Measurements from ENCODE around the gene IFNA2. TPM values are rescaled to one million over a fixed set of nuclear protein-coding genes. Genes with fewer than 3 reads are reported as not detected.

Gene IFNA2
- total RNA-seq, 4 donors from 2014 or later, result not detected

DNA sequence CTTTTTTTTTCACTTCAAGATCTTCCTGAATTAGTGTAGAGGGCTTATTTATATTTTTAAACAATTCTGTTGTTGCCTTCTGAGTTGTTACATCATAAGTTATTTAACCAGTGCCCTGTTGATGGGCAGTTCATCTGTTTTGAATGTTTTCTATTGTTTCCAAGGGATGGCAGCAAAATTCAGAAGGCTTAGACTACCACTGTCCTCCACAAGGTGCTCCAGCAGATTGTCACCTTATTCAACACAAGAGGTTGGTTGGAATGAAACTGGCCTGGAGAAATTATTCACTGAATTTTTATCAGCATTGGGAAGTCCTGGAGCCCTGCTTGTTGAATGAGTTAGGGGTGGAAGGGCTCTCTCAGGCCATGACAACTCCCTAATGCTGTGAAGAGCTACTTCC is 48.7 kb downstream of the IFNA2 start:
- Histone ChIP-seq H3K4me3 (no peak overlapping the region), H3K4me1 (peaks cover 42% of the 10 kb centered on the region)
- TF ChIP-seq POLR2AphosphoS5 (IDR thresholded peaks at IDR 0.05), result no peak
- no peak for TF ChIP-seq EP300 (IDR thresholded peaks at IDR 0.05)
- no peak for TF ChIP-seq POLR2A (IDR thresholded peaks at IDR 0.05)
- TF ChIP-seq, protein P1, sequence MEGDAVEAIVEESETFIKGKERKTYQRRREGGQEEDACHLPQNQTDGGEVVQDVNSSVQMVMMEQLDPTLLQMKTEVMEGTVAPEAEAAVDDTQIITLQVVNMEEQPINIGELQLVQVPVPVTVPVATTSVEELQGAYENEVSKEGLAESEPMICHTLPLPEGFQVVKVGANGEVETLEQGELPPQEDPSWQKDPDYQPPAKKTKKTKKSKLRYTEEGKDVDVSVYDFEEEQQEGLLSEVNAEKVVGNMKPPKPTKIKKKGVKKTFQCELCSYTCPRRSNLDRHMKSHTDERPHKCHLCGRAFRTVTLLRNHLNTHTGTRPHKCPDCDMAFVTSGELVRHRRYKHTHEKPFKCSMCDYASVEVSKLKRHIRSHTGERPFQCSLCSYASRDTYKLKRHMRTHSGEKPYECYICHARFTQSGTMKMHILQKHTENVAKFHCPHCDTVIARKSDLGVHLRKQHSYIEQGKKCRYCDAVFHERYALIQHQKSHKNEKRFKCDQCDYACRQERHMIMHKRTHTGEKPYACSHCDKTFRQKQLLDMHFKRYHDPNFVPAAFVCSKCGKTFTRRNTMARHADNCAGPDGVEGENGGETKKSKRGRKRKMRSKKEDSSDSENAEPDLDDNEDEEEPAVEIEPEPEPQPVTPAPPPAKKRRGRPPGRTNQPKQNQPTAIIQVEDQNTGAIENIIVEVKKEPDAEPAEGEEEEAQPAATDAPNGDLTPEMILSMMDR (IDR thresholded peaks at IDR 0.05), result no peak

DNA sequence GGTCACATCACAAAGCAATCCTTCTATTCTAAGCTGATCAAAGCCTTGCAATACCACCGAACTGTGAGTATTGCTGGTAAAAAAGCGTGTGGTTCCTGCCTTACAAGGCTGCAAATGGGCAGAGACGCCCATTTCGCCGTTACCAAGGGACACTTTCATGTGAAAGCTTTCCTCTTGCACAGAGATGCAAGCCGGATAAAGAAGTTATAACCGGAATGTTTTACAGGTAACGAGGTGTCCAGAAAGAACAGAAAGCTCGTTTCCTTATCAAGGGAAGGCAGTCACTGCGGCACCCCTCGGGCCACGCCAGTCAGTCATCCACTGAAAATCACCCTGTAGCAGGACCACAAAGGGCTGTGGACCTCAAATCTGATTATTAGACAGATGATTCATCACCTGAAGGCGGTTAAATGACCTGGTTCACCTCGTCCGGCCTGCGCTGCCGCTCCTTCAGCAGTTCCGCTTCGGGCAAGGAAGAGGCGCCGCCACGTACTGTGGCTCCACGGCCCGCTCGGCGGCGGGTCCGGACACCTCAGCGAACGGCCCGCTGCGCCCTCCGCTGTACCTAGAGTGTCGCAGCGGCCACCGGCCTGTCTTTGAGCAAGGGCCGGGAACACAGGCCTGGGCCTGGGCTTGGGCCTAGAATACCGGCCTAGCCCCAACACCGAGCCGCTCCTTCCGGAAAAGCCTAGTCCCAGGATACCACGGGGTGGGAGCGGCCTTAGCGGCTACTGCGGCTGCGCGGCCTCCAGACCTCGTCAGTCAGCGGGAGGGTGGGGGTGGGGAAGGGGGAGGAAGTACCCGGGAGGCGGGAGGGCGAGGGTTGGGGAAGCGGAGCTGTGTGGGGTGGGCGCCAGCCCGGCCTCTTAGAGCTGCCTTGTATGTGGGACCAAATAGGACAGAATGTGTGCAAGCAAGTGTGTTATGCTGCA is 50.2 kb downstream of the IFNA2 start, which contains the start of gene KLHL9:
TSS of gene KLHL9 (minus strand) at position 704 of the 932 bp plus-strand sequence. CDS start at position 159, 545 bp downstream.
- under 1% methylated on average over 40 of the region's 55 CpGs for WGBS
- H3K4me1 ChIP-seq, result peaks cover 55% of the 10 kb centered on the region
- TF ChIP-seq, protein P1 (IDR thresholded peaks at IDR 0.05), result no peak
- no peak for TF ChIP-seq EP300 (IDR thresholded peaks at IDR 0.05)
- TF ChIP-seq POLR2A (IDR thresholded peaks at IDR 0.05), result peak in 1 of 2 donors; percentile 47
- peak in 2 of 3 donors; percentile 59 to 86 for TF ChIP-seq POLR2AphosphoS5 (IDR thresholded peaks at IDR 0.05)
- no peaks in the 10 kb centered on the region for H3K9me3 ChIP-seq
- peak; percentile 94 to 95 for DNase-seq (ENCODE audit: low spot score in 2 of 2)
- peak within 1 kb of the TSS; percentile 93 for H3K27ac ChIP-seq
- H3K27me3 ChIP-seq, result no peaks in the 10 kb centered on the region
- H3K4me3 ChIP-seq, result peak within 1 kb of the TSS; percentile 62
- no peaks in the 10 kb centered on the region for H3K36me3 ChIP-seq

More for the DNA sequence above, 48.7 kb downstream of the IFNA2 start:
- Histone ChIP-seq H3K27ac (no peak overlapping the region), H3K36me3 (no peaks in the 10 kb centered on the region), H3K9me3 (no peaks in the 10 kb centered on the region), H3K27me3 (peaks cover 3% of the 10 kb centered on the region)
- no peak for DNase-seq (ENCODE audit: low spot score in 2 of 2)

Other genes with a start within 250 kb of the IFNA2 start
- gene IFNW1, start 243.6 kb downstream of the IFNA2 start, total RNA-seq, result not detected
- gene IFNA21, start 218.7 kb downstream of the IFNA2 start, total RNA-seq, result not detected
- not detected for gene IFNA4, start 197.8 kb downstream of the IFNA2 start, total RNA-seq
- not detected for gene IFNA7, start 183.2 kb downstream of the IFNA2 start, total RNA-seq
- not detected for gene IFNA10, start 178.3 kb downstream of the IFNA2 start, total RNA-seq
- not detected for gene IFNA16, start 168.1 kb downstream of the IFNA2 start, total RNA-seq
- gene IFNA17, start 157.2 kb downstream of the IFNA2 start, total RNA-seq, result not detected
- not detected for gene IFNA14, start 145.4 kb downstream of the IFNA2 start, total RNA-seq
- not detected for gene IFNA5, start 80.1 kb downstream of the IFNA2 start, total RNA-seq
- 10 to 100 TPM; 12.0 to 17.2 (median 13.9) TPM for gene KLHL9, start 50.0 kb downstream of the IFNA2 start, total RNA-seq
- not detected for gene IFNA6, start 34.5 kb downstream of the IFNA2 start, total RNA-seq
- gene IFNA13, start 17.3 kb downstream of the IFNA2 start, total RNA-seq, result not detected
- gene IFNA8, start 23.7 kb upstream of the IFNA2 start, total RNA-seq, result not detected
- not detected for gene IFNA1, start 55.0 kb upstream of the IFNA2 start, total RNA-seq
- gene IFNE, start 96.9 kb upstream of the IFNA2 start, total RNA-seq, result not detected

All from suprapubic skin (tissue), 4 donors.